Ovary (tissue), 3 donors: Measurements from ENCODE around the gene FHOD3.

Source experiments
- CTCF ChIP-seq, 3 donors: fragments of 450-650 bp in 2 of 3; fragments of 200-600 bp in 1 of 3; IDR thresholded peaks; one replicate each; pipeline versions ENCODE4 v1.5.1 to v1.8.0; 2016 to 2022; ENCODE audit warnings: antibody characterized with exemption in 3 of 3, mild to moderate bottlenecking in 1 of 3
- POLR2A ChIP-seq: fragments of 450-650 bp; IDR thresholded peaks from one replicate; pipeline ENCODE4 v1.6.1; 2017; ENCODE audit warnings: antibody characterized with exemption, mild to moderate bottlenecking, moderate library complexity
- donor health status: DM: no; HTN: no; CAD: no.

GRCh38 chr18:36595818-36596215, 298.3 kb downstream of the FHOD3 start:
- TF ChIP-seq CTCF (IDR thresholded peaks at IDR 0.05) (no peak), POLR2A (no peak)
